Dermis microvascular lymphatic vessel endothelial cell (primary cell): ENCODE results near the gene RECQL. TPM values are rescaled to one million over a fixed set of nuclear protein-coding genes. Genes with fewer than 3 reads are reported as not detected.

Source experiments
- DNase-seq, 2 donors: peaks; one replicate each; pipeline versions ENCODE4 v3.0.0 to v3.0.0-alpha.2; 2010; ENCODE audit warnings: low read depth in 2 of 2
- total RNA-seq: library from RNA; depleted of rRNA; stranded (reverse); fragments of >200 nt; gene quantifications from 2 replicates; pipeline ENCODE4 v1.2.1, GENCODE V29; 2014

The RECQL gene
- 76.5 and 95.1 TPM in 2 replicates for total RNA-seq

GRCh38 chr12:21501258-21502163, at the start of gene RECQL, which contains the start of gene GOLT1B:
RECQL (minus strand) TSS chr12:21501635; CDS start chr12:21499570, 2,065 bp downstream.
GOLT1B (plus strand) TSS chr12:21501789; CDS start chr12:21501924, 135 bp downstream.
- peak; percentile 99 for DNase-seq

- DNase-seq = no peak
Observed at GRCh38 chr12:21547437-21547836, 46.0 kb upstream of the RECQL start.

- DNase-seq = no peak
Observed at GRCh38 chr12:21546716-21547115, 45.3 kb upstream of the RECQL start.

DNA sequence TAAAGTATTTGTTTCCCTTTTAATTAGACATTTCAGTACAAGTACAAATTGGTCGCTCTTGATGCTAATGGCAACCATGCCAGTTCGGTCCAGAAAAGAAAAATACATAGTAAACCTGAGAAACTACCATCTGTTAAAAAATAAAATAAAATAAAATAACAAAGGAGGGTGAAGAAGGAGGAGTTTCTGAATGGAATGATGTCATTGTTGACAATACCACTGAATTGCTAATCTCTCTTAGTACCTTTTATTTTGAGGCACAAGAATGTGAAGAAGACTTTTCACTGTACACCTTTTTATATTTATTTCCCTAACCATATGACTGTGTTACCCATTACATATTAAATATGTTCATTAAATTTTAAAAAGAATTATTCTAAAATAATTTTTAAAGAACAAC, 44.1 kb upstream of the RECQL start:
- DNase-seq = no peak

GRCh38 chr12:21543151-21543550, 41.7 kb upstream of the RECQL start:
- DNase-seq = no peak

DNA sequence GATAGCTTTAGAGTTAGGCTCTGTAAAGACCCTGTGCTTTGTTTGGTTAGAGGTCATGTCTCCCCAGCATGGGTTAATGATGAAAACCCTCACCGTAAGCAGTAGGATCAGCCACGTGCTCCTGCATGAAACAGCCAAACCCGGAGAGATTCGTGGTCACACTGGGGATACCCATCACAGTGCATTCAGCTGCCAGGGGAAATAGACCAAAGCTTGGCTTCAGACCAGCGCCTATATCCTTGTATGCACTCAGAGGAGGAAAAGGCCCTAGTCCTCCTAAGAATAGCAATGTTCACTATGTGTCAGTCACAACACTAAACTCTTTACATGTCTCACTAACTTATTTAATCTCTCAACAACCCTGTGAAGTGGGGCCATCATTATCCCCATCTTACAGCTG, 41.0 kb upstream of the RECQL start:
- no peak for DNase-seq

DNA sequence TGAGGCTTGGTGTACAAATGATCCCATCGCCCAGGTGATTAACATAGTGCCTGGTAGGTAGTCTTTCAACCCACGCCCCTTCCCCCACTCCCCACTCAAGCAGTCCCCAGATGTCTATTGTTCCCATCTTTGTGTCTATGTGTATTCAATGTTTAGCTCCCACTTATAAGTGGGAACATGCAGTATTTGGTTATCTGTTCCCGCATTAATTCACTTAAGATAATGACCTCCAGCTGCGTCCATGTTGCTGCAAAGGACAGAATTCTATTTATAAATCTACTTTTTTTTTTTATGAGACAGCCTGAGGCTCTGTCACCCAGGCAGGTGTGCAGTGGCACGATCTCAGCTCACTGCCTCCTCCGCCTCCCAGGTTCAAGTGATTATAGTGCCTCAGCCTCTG, 40.3 kb upstream of the RECQL start:
- no peak for DNase-seq

DNA sequence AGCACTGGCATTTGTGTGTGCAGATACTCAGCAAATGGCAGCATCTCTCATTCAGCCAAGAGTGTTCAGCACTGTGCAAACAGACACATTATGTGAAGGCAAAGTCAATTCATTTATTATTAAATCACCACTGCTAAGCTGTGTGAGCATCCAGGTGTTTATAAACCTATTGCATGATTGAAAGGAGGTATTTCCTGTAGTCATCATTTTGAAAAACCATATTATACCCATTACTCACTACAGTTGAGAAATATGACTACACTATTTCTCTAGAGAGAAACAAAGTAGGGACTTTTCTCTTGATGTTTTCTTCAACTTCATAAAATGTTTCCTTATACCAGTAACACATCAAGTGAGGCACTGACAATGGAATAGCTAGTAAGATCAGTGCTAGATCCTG, 38.4 kb upstream of the RECQL start:
- DNase-seq = no peak

GRCh38 chr12:21538061-21538653, 36.7 kb upstream of the RECQL start:
- no peak for DNase-seq

DNA sequence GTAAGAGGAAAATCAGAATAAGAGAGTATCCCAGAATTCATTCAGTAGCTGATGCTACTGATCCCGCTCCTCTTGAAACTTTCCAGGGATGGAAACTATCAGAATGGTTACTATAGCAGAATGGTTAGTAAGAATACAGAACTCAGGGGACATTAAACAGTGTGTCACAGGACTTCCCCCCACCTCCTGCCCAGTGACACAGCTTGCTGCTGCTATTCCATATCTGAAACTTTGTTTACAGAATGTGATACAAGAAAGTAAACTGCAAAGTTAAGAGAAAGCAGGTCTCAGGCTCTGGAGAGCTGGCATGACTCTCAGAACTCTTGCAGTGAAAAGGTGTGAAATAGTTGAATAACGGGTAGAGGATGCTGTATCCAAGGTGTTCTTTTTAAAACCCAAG, 28.0 kb upstream of the RECQL start:
- no peak for DNase-seq

- no peak for DNase-seq
Observed at GRCh38 chr12:21528953-21529352, 27.5 kb upstream of the RECQL start.

- peak in 1 of 2 donors; percentile 48 for DNase-seq
Observed at GRCh38 chr12:21527451-21528180, 26.2 kb upstream of the RECQL start.

- no peak for DNase-seq
Observed at GRCh38 chr12:21526721-21527345, 25.4 kb upstream of the RECQL start.

GRCh38 chr12:21526053-21526452, 24.6 kb upstream of the RECQL start, which contains the start of gene SPX:
SPX (plus strand) TSS chr12:21526296; CDS start chr12:21526473, 177 bp downstream.
- no peak for DNase-seq

- DNase-seq = no peak
Observed at GRCh38 chr12:21523148-21523547, 21.7 kb upstream of the RECQL start.

GRCh38 chr12:21521541-21521940, 20.1 kb upstream of the RECQL start:
- DNase-seq = no peak

DNA sequence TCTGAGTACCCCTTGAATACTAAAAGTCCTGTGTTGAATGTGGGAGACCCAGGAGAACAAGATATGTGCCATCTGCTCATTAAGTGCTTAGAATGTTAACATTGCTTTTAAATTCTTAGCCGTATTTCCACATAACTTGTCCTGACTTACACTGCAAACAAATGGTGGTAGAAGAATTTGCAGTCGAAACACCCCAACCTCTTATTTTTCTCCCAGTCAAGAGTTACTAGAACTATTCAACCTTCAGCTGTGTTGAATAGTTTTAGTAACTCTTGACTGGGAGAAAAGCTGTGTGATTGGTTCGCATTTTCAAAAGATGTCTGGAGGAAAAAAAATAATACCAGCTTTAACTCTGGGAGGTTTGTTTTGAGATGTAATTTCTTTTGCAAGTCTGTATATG, 17.0 kb upstream of the RECQL start:
- no peak for DNase-seq

GRCh38 chr12:21516281-21516680, 14.8 kb upstream of the RECQL start:
- DNase-seq = no peak

- DNase-seq = no peak
Observed at GRCh38 chr12:21509768-21510167, 8.3 kb upstream of the RECQL start.

DNA sequence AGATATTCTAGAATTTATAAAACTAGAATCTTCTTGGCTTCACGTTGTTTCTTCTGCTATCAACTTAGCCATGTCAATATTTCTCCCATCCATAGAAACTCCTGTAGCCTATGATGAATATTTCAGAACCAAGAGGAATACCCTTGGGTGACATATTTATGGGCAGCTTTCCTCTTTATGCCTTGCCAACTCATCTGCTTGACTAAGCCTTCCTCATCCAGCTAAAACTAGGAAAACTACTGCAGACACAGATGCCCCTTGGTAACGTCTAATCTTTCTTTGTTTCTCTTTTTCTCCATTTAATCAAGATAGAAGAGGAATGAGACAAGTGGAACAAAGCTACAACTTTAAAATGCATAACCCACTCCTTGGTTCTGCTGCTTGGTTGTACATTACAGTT, 6.4 kb upstream of the RECQL start:
- no peak for DNase-seq

- no peak for DNase-seq
Observed at GRCh38 chr12:21505888-21506287, 4.5 kb upstream of the RECQL start.

DNA sequence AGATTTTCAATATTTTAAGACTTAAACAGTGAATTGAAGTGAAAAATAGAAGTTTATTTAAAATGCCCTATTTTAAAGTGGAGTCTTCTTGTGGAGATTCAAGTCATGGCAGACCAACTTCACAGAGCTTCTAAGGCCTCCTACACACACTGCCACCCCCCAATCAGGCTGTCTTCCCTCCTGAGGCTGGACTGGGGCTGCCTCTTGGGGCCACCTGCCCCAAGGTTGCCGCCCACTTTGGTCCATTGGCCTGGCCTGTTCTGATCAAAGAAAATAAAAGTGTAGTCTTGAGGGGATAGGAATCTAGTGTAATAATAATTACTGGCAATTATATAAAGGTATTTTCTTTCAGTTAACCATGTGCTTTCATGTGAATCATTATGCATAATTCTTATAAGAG, 1.4 kb upstream of the RECQL start:
- no peak for DNase-seq
